ENCODE measurements around the gene PGP.

Gene PGP

GRCh38 chr16:2223942-2224486 is 9.4 kb upstream of the PGP start:
- WGBS (ENCODE audit: extremely low coverage, insufficient coverage, low lambda C conversion rate), result no CpG with 5 or more reads among the region's 22 CpGs
- H4K5ac ChIP-seq (ENCODE audit: low read length), result no peak overlapping the region
- H4K8ac ChIP-seq (ENCODE audit: low read depth, low read length), result no peak overlapping the region
- H3K4ac ChIP-seq (ENCODE audit: low read depth, low read length), result no peak overlapping the region
- peak overlapping the region; percentile 22 for H3K18ac ChIP-seq (ENCODE audit: low read length)
- H3K36me3 ChIP-seq (ENCODE audit: control insufficient read depth, insufficient read depth, low read length), result no peaks in the 10 kb centered on the region
- H3K9ac ChIP-seq (ENCODE audit: low read length), result peak overlapping the region; percentile 93
- peaks cover 21% of the 10 kb centered on the region for H3K79me2 ChIP-seq (ENCODE audit: control insufficient read depth, insufficient read depth, low read length)
- no peaks in the 10 kb centered on the region for H3K27me3 ChIP-seq (ENCODE audit: insufficient read depth, low read length, poor library complexity)
- H3K79me1 ChIP-seq (ENCODE audit: low read length), result peaks cover 15% of the 10 kb centered on the region
- H3K27ac ChIP-seq (ENCODE audit: low read depth, low read length), result peak overlapping the region; percentile 14
- H3K56ac ChIP-seq (ENCODE audit: low read length), result peak overlapping the region; percentile 94
- H3K4me3 ChIP-seq (ENCODE audit: low read length), result peak overlapping the region; percentile 93
- no peak overlapping the region for H2AK5ac ChIP-seq (ENCODE audit: low read length)
- peak; percentile 61 for DNase-seq
- no peak overlapping the region for H3K23ac ChIP-seq (ENCODE audit: low read length)
- peak overlapping the region; percentile 90 for H3K4me2 ChIP-seq (ENCODE audit: low read length)
- no peaks in the 10 kb centered on the region for H3K4me1 ChIP-seq (ENCODE audit: control insufficient read depth, low read depth, low read length)
- H2BK5ac ChIP-seq (ENCODE audit: low read length), result no peak overlapping the region
- no peak overlapping the region for H2BK15ac ChIP-seq (replicated peaks; ENCODE audit: low read depth)
- H2BK120ac ChIP-seq (ENCODE audit: low read depth, low read length), result no peak overlapping the region

GRCh38 chr16:2223221-2223941 is 8.7 kb upstream of the PGP start, which contains the start of gene E4F1:
Gene E4F1 (plus strand): TSS chr16:2223591. CDS start chr16:2223614, 23 bp downstream.
- H3K18ac ChIP-seq (ENCODE audit: low read length), result peak within 1 kb of the TSS; percentile 22
- DNase-seq, result peak; percentile 100
- H2AK5ac ChIP-seq (ENCODE audit: low read length), result no peak within 1 kb of the TSS
- H2BK5ac ChIP-seq (ENCODE audit: low read length), result no peak within 1 kb of the TSS
- H4K8ac ChIP-seq (ENCODE audit: low read depth, low read length), result no peak within 1 kb of the TSS
- H4K5ac ChIP-seq (ENCODE audit: low read length), result no peak within 1 kb of the TSS
- no peaks in the 10 kb centered on the region for H3K4me1 ChIP-seq (ENCODE audit: control insufficient read depth, low read depth, low read length)
- H3K79me1 ChIP-seq (ENCODE audit: low read length), result peaks cover 15% of the 10 kb centered on the region
- H3K4ac ChIP-seq (ENCODE audit: low read depth, low read length), result no peak within 1 kb of the TSS
- H3K23ac ChIP-seq (ENCODE audit: low read length), result no peak within 1 kb of the TSS
- peaks cover 21% of the 10 kb centered on the region for H3K79me2 ChIP-seq (ENCODE audit: control insufficient read depth, insufficient read depth, low read length)
- peak within 1 kb of the TSS; percentile 94 for H3K56ac ChIP-seq (ENCODE audit: low read length)
- no peak within 1 kb of the TSS for H2BK120ac ChIP-seq (ENCODE audit: low read depth, low read length)
- H3K36me3 ChIP-seq (ENCODE audit: control insufficient read depth, insufficient read depth, low read length), result no peaks in the 10 kb centered on the region
- H3K27me3 ChIP-seq (ENCODE audit: insufficient read depth, low read length, poor library complexity), result no peaks in the 10 kb centered on the region
- H3K27ac ChIP-seq (ENCODE audit: low read depth, low read length), result peak within 1 kb of the TSS; percentile 14
- no CpG with 5 or more reads among the region's 82 CpGs for WGBS (ENCODE audit: extremely low coverage, insufficient coverage, low lambda C conversion rate)
- peak within 1 kb of the TSS; percentile 93 for H3K4me3 ChIP-seq (ENCODE audit: low read length)
- H3K4me2 ChIP-seq (ENCODE audit: low read length), result peak within 1 kb of the TSS; percentile 90
- no peak within 1 kb of the TSS for H2BK15ac ChIP-seq (replicated peaks; ENCODE audit: low read depth)
- peak within 1 kb of the TSS; percentile 93 for H3K9ac ChIP-seq (ENCODE audit: low read length)

DNA sequence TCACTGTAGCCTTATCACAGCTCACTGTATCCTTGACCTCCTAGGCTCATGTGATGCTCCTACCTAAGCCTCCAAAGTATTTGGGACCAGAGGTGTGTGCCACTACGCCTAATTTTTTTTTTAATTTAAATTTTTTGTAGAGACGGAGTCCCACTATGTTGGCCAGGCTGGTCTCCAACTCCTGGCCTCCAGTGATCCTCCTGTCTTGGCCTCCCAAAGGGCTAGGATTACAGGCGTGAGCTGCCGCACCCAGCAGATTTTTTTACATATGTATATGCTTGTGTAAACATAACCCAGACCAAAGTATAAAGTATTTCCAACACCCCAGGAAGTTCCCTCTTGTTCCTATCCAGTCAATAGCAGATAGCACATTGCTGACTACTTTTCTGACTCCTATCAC is 1.7 kb upstream of the PGP start:
- Histone ChIP-seq H3K36me3 (ENCODE audit: control insufficient read depth, insufficient read depth, low read length) (peaks cover 3% of the 10 kb centered on the region), H3K4ac (ENCODE audit: low read depth, low read length) (peak overlapping the region; percentile 24), H3K4me3 (ENCODE audit: low read length) (no peak overlapping the region), H3K4me2 (ENCODE audit: low read length) (no peak overlapping the region), H3K27ac (ENCODE audit: low read depth, low read length) (no peak overlapping the region), H3K27me3 (ENCODE audit: insufficient read depth, low read length, poor library complexity) (no peaks in the 10 kb centered on the region), H3K23ac (ENCODE audit: low read length) (no peak overlapping the region), H4K8ac (ENCODE audit: low read depth, low read length) (no peak overlapping the region), H4K5ac (ENCODE audit: low read length) (no peak overlapping the region), H3K79me2 (ENCODE audit: control insufficient read depth, insufficient read depth, low read length) (peaks cover 24% of the 10 kb centered on the region), H3K9ac (ENCODE audit: low read length) (peak overlapping the region; percentile 40), H3K56ac (ENCODE audit: low read length) (no peak overlapping the region), H2BK15ac (replicated peaks; ENCODE audit: low read depth) (no peak overlapping the region), H3K18ac (ENCODE audit: low read length) (no peak overlapping the region), H2BK120ac (ENCODE audit: low read depth, low read length) (no peak overlapping the region), H2AK5ac (ENCODE audit: low read length) (no peak overlapping the region), H3K79me1 (ENCODE audit: low read length) (peaks cover 12% of the 10 kb centered on the region), H3K4me1 (ENCODE audit: control insufficient read depth, low read depth, low read length) (peaks cover 3% of the 10 kb centered on the region), H2BK5ac (ENCODE audit: low read length) (no peak overlapping the region)
- DNase-seq, result no peak
- WGBS (ENCODE audit: extremely low coverage, insufficient coverage, low lambda C conversion rate), result no CpG with 5 or more reads among the region's 4 CpGs

DNA sequence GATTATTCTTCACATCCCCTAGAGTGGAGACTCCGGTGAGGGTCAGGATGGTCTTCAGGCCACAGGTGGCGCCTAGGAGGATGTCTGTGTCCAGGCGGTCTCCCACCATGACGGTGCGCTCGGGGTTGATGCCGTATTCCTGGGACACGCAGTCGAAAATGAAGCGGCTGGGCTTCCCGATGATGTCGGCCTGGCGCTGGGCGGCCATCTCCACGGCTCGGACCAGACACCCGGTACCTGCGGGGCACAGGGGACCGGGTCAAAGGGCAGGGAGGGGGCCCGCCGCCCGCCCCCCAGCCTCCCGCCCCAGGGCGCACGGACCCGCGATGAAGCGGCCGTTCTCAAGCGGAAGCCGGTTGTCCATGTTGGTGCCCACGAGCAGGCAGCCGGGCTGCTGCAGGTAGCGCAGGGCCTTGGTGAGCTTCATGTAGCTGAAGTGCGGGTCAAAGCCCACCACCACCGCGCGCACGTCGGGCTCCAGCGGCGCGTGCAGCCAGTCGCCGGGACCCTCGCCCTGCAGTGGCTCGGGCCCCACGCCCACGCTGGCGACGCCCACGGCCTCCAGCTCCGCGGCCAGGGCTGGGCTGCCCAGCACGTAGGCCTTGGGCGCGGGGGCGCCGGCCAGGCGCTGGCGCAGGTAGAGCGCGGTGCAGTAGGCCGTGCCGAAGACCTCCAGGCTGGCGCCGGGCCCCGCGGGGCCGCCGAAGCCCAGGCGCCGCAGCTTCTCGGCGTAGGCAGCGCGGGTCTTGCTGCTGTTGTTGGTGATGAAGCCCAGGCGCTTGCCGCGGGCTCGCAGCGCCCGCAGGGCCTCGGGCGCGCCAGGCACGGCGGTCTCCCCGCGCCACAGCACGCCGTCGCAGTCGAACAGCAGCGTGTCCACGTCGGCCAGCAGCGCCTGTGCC is 572 bp downstream of the PGP start:
- no peak overlapping the region for H2BK120ac ChIP-seq (ENCODE audit: low read depth, low read length)
- H3K4me1 ChIP-seq (ENCODE audit: control insufficient read depth, low read depth, low read length), result peaks cover 3% of the 10 kb centered on the region
- no peak overlapping the region for H4K5ac ChIP-seq (ENCODE audit: low read length)
- H3K27ac ChIP-seq (ENCODE audit: low read depth, low read length), result peak overlapping the region; percentile 72
- no peak overlapping the region for H2AK5ac ChIP-seq (ENCODE audit: low read length)
- no peak overlapping the region for H4K8ac ChIP-seq (ENCODE audit: low read depth, low read length)
- peak; percentile 47 for DNase-seq
- H3K23ac ChIP-seq (ENCODE audit: low read length), result no peak overlapping the region
- peak overlapping the region; percentile 99 for H3K56ac ChIP-seq (ENCODE audit: low read length)
- H3K79me1 ChIP-seq (ENCODE audit: low read length), result peaks cover 12% of the 10 kb centered on the region
- peak overlapping the region; percentile 95 for H3K4me3 ChIP-seq (ENCODE audit: low read length)
- no CpG with 5 or more reads among the region's 98 CpGs for WGBS (ENCODE audit: extremely low coverage, insufficient coverage, low lambda C conversion rate)
- H3K4me2 ChIP-seq (ENCODE audit: low read length), result peak overlapping the region; percentile 85
- peak overlapping the region; percentile 82 for H2BK5ac ChIP-seq (ENCODE audit: low read length)
- no peaks in the 10 kb centered on the region for H3K27me3 ChIP-seq (ENCODE audit: insufficient read depth, low read length, poor library complexity)
- peaks cover 24% of the 10 kb centered on the region for H3K79me2 ChIP-seq (ENCODE audit: control insufficient read depth, insufficient read depth, low read length)
- peak overlapping the region; percentile 82 for H3K18ac ChIP-seq (ENCODE audit: low read length)
- H2BK15ac ChIP-seq (replicated peaks; ENCODE audit: low read depth), result no peak overlapping the region
- peak overlapping the region; percentile 97 for H3K4ac ChIP-seq (ENCODE audit: low read depth, low read length)
- H3K36me3 ChIP-seq (ENCODE audit: control insufficient read depth, insufficient read depth, low read length), result peaks cover 3% of the 10 kb centered on the region
- H3K9ac ChIP-seq (ENCODE audit: low read length), result peak overlapping the region; percentile 98

GRCh38 chr16:2212362-2213324 is 2.0 kb downstream of the PGP start:
- Histone ChIP-seq H4K8ac (ENCODE audit: low read depth, low read length) (no peak overlapping the region), H3K23ac (ENCODE audit: low read length) (no peak overlapping the region), H3K9ac (ENCODE audit: low read length) (peak overlapping the region; percentile 98), H3K36me3 (ENCODE audit: control insufficient read depth, insufficient read depth, low read length) (peaks cover 6% of the 10 kb centered on the region), H3K4me3 (ENCODE audit: low read length) (no peak overlapping the region), H3K27me3 (ENCODE audit: insufficient read depth, low read length, poor library complexity) (no peaks in the 10 kb centered on the region), H3K79me2 (ENCODE audit: control insufficient read depth, insufficient read depth, low read length) (peaks cover 24% of the 10 kb centered on the region), H3K27ac (ENCODE audit: low read depth, low read length) (no peak overlapping the region), H3K56ac (ENCODE audit: low read length) (peak overlapping the region; percentile 51), H2AK5ac (ENCODE audit: low read length) (no peak overlapping the region), H3K79me1 (ENCODE audit: low read length) (peaks cover 12% of the 10 kb centered on the region), H3K4ac (ENCODE audit: low read depth, low read length) (no peak overlapping the region), H4K5ac (ENCODE audit: low read length) (no peak overlapping the region), H3K18ac (ENCODE audit: low read length) (no peak overlapping the region), H3K4me1 (ENCODE audit: control insufficient read depth, low read depth, low read length) (peaks cover 3% of the 10 kb centered on the region), H2BK15ac (replicated peaks; ENCODE audit: low read depth) (no peak overlapping the region), H3K4me2 (ENCODE audit: low read length) (peak overlapping the region; percentile 85), H2BK120ac (ENCODE audit: low read depth, low read length) (no peak overlapping the region), H2BK5ac (ENCODE audit: low read length) (no peak overlapping the region)
- DNase-seq, result peak; percentile 41
- WGBS (ENCODE audit: extremely low coverage, insufficient coverage, low lambda C conversion rate), result no CpG with 5 or more reads among the region's 19 CpGs
